B cell (primary cell): ENCODE results near the gene USH2A. TPM values are rescaled to one million over a fixed set of nuclear protein-coding genes. Genes with fewer than 3 reads are reported as not detected.

Source experiments
- ATAC-seq: fragments of 200-7000 bp; cut with Tn5 transposase; one replicate; pipeline ENCODE4 v1.10.0; 2021; ENCODE audit warnings: low read depth, mild to moderate bottlenecking, moderate number of reproducible peaks, moderate library complexity
- CTCF ChIA-PET: fragments of 350-600 bp; sonication (Branson Sonifier 250); formaldehyde crosslinking; loops from one replicate; lab custom pipeline; 2021; ENCODE audit warnings: antibody characterized with exemption, inconsistent platforms; lab: Charles Lee
- POLR2A ChIA-PET: fragments of 350-600 bp; sonication (Branson Sonifier 250); formaldehyde crosslinking; loops from one replicate; lab custom pipeline; 2021; ENCODE audit warnings: antibody characterized with exemption; lab: Charles Lee
- DNase-seq: peaks from one replicate; pipeline ENCODE4 v3.0.0; 2013
- H2AFZ ChIP-seq: 2 replicates; pipeline ENCODE4 v1.6.1; 2012; ENCODE audit warnings: mild to moderate bottlenecking, low read depth, low read length; ENCODE audit not compliant: insufficient read depth, poor library complexity, severe bottlenecking
- H3K27ac ChIP-seq, 2 donors: 1 replicate in 1 of 2; 2 replicates in 1 of 2; pipeline ENCODE4 v1.5.1; 2012 to 2013; ENCODE audit warnings: low read length in 2 of 2, mild to moderate bottlenecking in 2 of 2, moderate library complexity in 1 of 2
- H3K27me3 ChIP-seq, 4 experiments: fragments of 200-600 bp in 1 of 4; sonication (generic) in 1 of 4; replicated peaks in 1 of 4; 1 replicate in 2 of 4; 2 replicates in 2 of 4; pipeline versions ENCODE4 v1.6.1 to v1.7.0; 2013 to 2016; ENCODE audit warnings: low read length in 3 of 4, mild to moderate bottlenecking in 2 of 4, mixed read lengths in 1 of 4, moderate library complexity in 1 of 4; ENCODE audit not compliant: insufficient read depth in 4 of 4, control insufficient read depth in 3 of 4; ENCODE audit errors: control extremely low read depth in 1 of 4
- H3K36me3 ChIP-seq, 2 experiments: replicated peaks in 1 of 2; 1 replicate in 1 of 2; 2 replicates in 1 of 2; pipeline versions ENCODE4 v1.6.1 to v1.7.1; 2013; ENCODE audit warnings: low read length in 1 of 2; ENCODE audit not compliant: insufficient read depth in 2 of 2, control insufficient read depth in 1 of 2; ENCODE audit errors: control extremely low read depth in 1 of 2, extremely low read depth in 1 of 2
- H3K4me1 ChIP-seq, 2 donors: fragments of 200-600 bp in 1 of 2; sonication (generic) in 1 of 2; 1 replicate in 1 of 2; 2 replicates in 1 of 2; pipeline versions ENCODE4 v1.5.1 to v1.6.1; 2013 to 2017; ENCODE audit warnings: low read length in 2 of 2; ENCODE audit not compliant: control insufficient read depth in 2 of 2, insufficient read depth in 2 of 2
- H3K4me2 ChIP-seq: replicated peaks from 2 replicates; pipeline ENCODE3; 2012; ENCODE audit warnings: mild to moderate bottlenecking, low read depth, low read length; ENCODE audit not compliant: poor library complexity, severe bottlenecking
- H3K4me3 ChIP-seq, 5 experiments: fragments of 200-600 bp in 1 of 5; sonication (generic) in 1 of 5; 1 replicate in 3 of 5; 2 replicates in 2 of 5; pipeline versions ENCODE4 v1.5.1 to v1.7.0; 2011 to 2016; ENCODE audit warnings: low read length in 4 of 5, mild to moderate bottlenecking in 4 of 5, low read depth in 2 of 5, control low read depth in 1 of 5, moderate library complexity in 1 of 5; ENCODE audit not compliant: insufficient read depth in 1 of 5; ENCODE audit errors: control extremely low read depth in 1 of 5, extremely low read depth in 1 of 5
- H3K79me2 ChIP-seq: fragments of 200-600 bp; sonication (generic); one replicate; pipeline ENCODE4 v1.6.0; 2016; ENCODE audit warnings: low read length; ENCODE audit not compliant: control insufficient read depth, insufficient read depth
- H3K9ac ChIP-seq: fragments of 200-600 bp; sonication (generic); 2 replicates; pipeline ENCODE4 v1.6.1; 2017; ENCODE audit warnings: mild to moderate bottlenecking, low read length, moderate library complexity
- H3K9me3 ChIP-seq, 3 donors: one replicate each; pipeline versions ENCODE4 v1.6.1 to v1.7.1; 2013; ENCODE audit warnings: low read length in 2 of 3; ENCODE audit not compliant: control insufficient read depth in 2 of 3, insufficient read depth in 1 of 3; ENCODE audit errors: control extremely low read depth in 1 of 3
- H4K20me1 ChIP-seq: 2 replicates; pipeline ENCODE4 v1.6.0; 2012; ENCODE audit warnings: mild to moderate bottlenecking, low read length; ENCODE audit not compliant: insufficient read depth, control insufficient read depth, poor library complexity, severe bottlenecking
- H3K27ac Mint-ChIP-seq: one replicate; pipeline ENCODE4 v1.8.0; 2021; ENCODE audit warnings: mixed read lengths
- H3K27me3 Mint-ChIP-seq: one replicate; pipeline ENCODE4 v1.8.0; 2021; ENCODE audit warnings: mixed read lengths
- H3K4me1 Mint-ChIP-seq: one replicate; pipeline ENCODE4 v1.8.0; 2021; ENCODE audit warnings: mixed read lengths
- H3K4me3 Mint-ChIP-seq: one replicate; pipeline ENCODE4 v1.8.0; 2021; ENCODE audit warnings: mixed read lengths
- H3K9me3 Mint-ChIP-seq: one replicate; pipeline ENCODE4 v1.8.0; 2022; ENCODE audit warnings: mixed read lengths; ENCODE audit not compliant: insufficient read depth
- CTCF ChIP-seq: fragments of 200-600 bp; IDR thresholded peaks from one replicate; pipeline ENCODE4 v1.8.0; 2022; ENCODE audit warnings: antibody characterized with exemption, mild to moderate bottlenecking
- EZH2 ChIP-seq: IDR thresholded peaks from 2 replicates; pipeline ENCODE4 v1.6.1; 2012; ENCODE audit warnings: borderline replicate concordance, low read depth, mild to moderate bottlenecking, moderate library complexity, low read length; ENCODE audit not compliant: insufficient read depth, poor library complexity, severe bottlenecking
- WGBS: methylation state at CpG from one replicate; pipeline ENCODE4 v1.1.5; 2013; ENCODE audit warnings: missing lambda C conversion rate; ENCODE audit not compliant: insufficient coverage; 5-methylcytosine and 5-hydroxymethylcytosine counted together
- intact Hi-C: fragments of 100-400 bp; cut with micrococcal nuclease; formaldehyde crosslinking; loops from one replicate; pipeline ENCODE4 v1.10.0; 2022
- polyA plus RNA-seq: library from polyadenylated mRNA; depleted of rRNA; stranded (reverse); fragments of >200 nt; gene quantifications from 2 replicates; pipeline ENCODE4 v1.2.3, GENCODE V29; 2012
- total RNA-seq, 2 donors: library from RNA; stranded (reverse); fragments of 120-200 nt in 1 of 2; gene quantifications; 1 replicate in 1 of 2; 2 replicates in 1 of 2; pipeline versions ENCODE4 v1.2.3 to v1.2.4, GENCODE V29; 2013 to 2022

The USH2A gene
- total and polyA plus RNA-seq, 2 donors (not counting 1 experiment from before 2014, with no cell fraction given): 0.01 TPM; not detected in 1

- no peak for ATAC-seq
- no peaks in the 10 kb centered on the region for H3K4me1 ChIP-seq
- no peaks in the 10 kb centered on the region for H3K79me2 ChIP-seq
- H3K4me3 ChIP-seq: no peak overlapping the region
- ChIA-PET POLR2A (no interaction called here), CTCF (no interaction called here)
- no peaks in the 10 kb centered on the region for H3K9me3 ChIP-seq
- intact Hi-C loops: no loop called here
- 14% methylated on average over 2 of the region's 4 CpGs for WGBS
- no peak overlapping the region for H3K27ac ChIP-seq
- no peaks in the 10 kb centered on the region for H3K4me1 Mint-ChIP-seq
- no peaks in the 10 kb centered on the region for H3K27me3 ChIP-seq
- H3K9ac ChIP-seq: no peak overlapping the region
- H3K9me3 Mint-ChIP-seq: no peaks in the 10 kb centered on the region
- H3K4me3 Mint-ChIP-seq: no peak overlapping the region
- no peak overlapping the region for H3K4me2 ChIP-seq
- no peak overlapping the region for H3K27ac Mint-ChIP-seq
- H2AFZ ChIP-seq: no peak overlapping the region
- peak; percentile 12 for DNase-seq
- H3K36me3 ChIP-seq: no peaks in the 10 kb centered on the region
- H3K27me3 Mint-ChIP-seq: no peaks in the 10 kb centered on the region
- no peak for TF ChIP-seq EZH2
- TF ChIP-seq CTCF: peak; percentile 31
- no peaks in the 10 kb centered on the region for H4K20me1 ChIP-seq
Observed at GRCh38 chr1:216310776-216311175, 112.5 kb downstream of the USH2A start.

- Mint-ChIP-seq H3K4me3 (no peak overlapping the region), H3K9me3 (no peaks in the 10 kb centered on the region), H3K4me1 (no peaks in the 10 kb centered on the region), H3K27ac (no peak overlapping the region), H3K27me3 (no peaks in the 10 kb centered on the region)
- WGBS: 67% methylated on average over 4 of the region's 4 CpGs
- H3K9me3 ChIP-seq: no peaks in the 10 kb centered on the region
- H3K36me3 ChIP-seq: no peaks in the 10 kb centered on the region
- no peak for ATAC-seq
- ChIA-PET CTCF (no interaction called here), POLR2A (no interaction called here)
- H3K79me2 ChIP-seq: no peaks in the 10 kb centered on the region
- H4K20me1 ChIP-seq: no peaks in the 10 kb centered on the region
- no peaks in the 10 kb centered on the region for H3K4me1 ChIP-seq
- intact Hi-C loops: no loop called here
- H3K9ac ChIP-seq: no peak overlapping the region
- peak; percentile 1 for DNase-seq
- no peak overlapping the region for H3K27ac ChIP-seq
- no peak overlapping the region for H2AFZ ChIP-seq
- H3K27me3 ChIP-seq: no peaks in the 10 kb centered on the region
- no peak overlapping the region for H3K4me3 ChIP-seq
- no peak for TF ChIP-seq CTCF
- TF ChIP-seq EZH2: no peak
- no peak overlapping the region for H3K4me2 ChIP-seq
Observed at GRCh38 chr1:216306830-216307229, 116.4 kb downstream of the USH2A start.
